ENCODE measurements around the gene ATP12A. TPM values are rescaled to one million over a fixed set of nuclear protein-coding genes. Genes with fewer than 3 reads are reported as not detected.

The ATP12A gene
- total RNA-seq, 6 experiments from 2014 or later: not detected

GRCh38 chr13:24718192-24718965 is 38.2 kb downstream of the ATP12A start:
- TF ChIP-seq CTCF (IDR thresholded peaks at IDR 0.05): no peak
- Mint-ChIP-seq H3K27me3 (ENCODE audit: insufficient read depth) (peaks cover 32% of the 10 kb centered on the region), H3K27ac (no peak overlapping the region), H3K9me3 (no peaks in the 10 kb centered on the region), H3K36me3 (ENCODE audit: low read depth) (no peaks in the 10 kb centered on the region), H3K4me1 (ENCODE audit: low read depth) (no peaks in the 10 kb centered on the region), H3K4me3 (no peak overlapping the region)
- no peak for DNase-seq

GRCh38 chr13:24719139-24719538 is 38.9 kb downstream of the ATP12A start:
- Mint-ChIP-seq H3K27ac (no peak overlapping the region), H3K27me3 (ENCODE audit: insufficient read depth) (peaks cover 39% of the 10 kb centered on the region)

DNA sequence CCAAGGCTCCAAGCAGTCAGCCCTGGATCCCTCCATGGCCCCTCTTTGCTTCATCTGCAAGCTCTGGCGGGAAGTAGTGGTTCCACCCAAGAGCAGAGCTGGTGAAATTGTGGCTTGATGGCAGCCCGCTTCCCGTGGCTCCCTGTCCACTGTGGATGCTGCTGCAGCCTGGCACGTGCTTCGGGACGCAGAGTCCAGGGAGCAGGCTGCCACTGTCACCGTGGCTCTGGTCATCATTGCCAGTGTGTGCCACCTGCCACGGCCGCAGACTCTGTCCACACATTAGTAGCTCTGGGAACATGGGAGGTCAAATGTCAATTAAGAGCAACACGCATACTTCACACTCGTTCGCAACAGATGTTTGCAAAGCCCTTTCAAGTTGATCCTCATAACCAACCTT is 43.0 kb downstream of the ATP12A start:
- no peak for TF ChIP-seq CTCF (IDR thresholded peaks at IDR 0.05)
- Mint-ChIP-seq H3K27ac (no peak overlapping the region), H3K36me3 (ENCODE audit: low read depth) (no peaks in the 10 kb centered on the region), H3K4me1 (ENCODE audit: low read depth) (no peaks in the 10 kb centered on the region), H3K9me3 (no peaks in the 10 kb centered on the region), H3K27me3 (ENCODE audit: insufficient read depth) (peaks cover 32% of the 10 kb centered on the region), H3K4me3 (no peak overlapping the region)
- DNase-seq: no peak

More at GRCh38 chr13:24719139-24719538, 38.9 kb downstream of the ATP12A start:
- Mint-ChIP-seq H3K4me1 (ENCODE audit: low read depth) (no peaks in the 10 kb centered on the region), H3K36me3 (ENCODE audit: low read depth) (no peaks in the 10 kb centered on the region), H3K4me3 (no peak overlapping the region), H3K9me3 (no peaks in the 10 kb centered on the region)
- no peak for DNase-seq
- TF ChIP-seq CTCF (IDR thresholded peaks at IDR 0.05): no peak

- Mint-ChIP-seq H3K4me3 (no peak overlapping the region), H3K4me1 (ENCODE audit: low read depth) (no peaks in the 10 kb centered on the region), H3K27me3 (ENCODE audit: insufficient read depth) (peaks cover 29% of the 10 kb centered on the region), H3K27ac (no peak overlapping the region), H3K36me3 (ENCODE audit: low read depth) (no peaks in the 10 kb centered on the region), H3K9me3 (no peaks in the 10 kb centered on the region)
- TF ChIP-seq CTCF (IDR thresholded peaks at IDR 0.05): no peak
- no peak for DNase-seq
Measured at GRCh38 chr13:24724714-24725113, 44.5 kb downstream of the ATP12A start.

DNA sequence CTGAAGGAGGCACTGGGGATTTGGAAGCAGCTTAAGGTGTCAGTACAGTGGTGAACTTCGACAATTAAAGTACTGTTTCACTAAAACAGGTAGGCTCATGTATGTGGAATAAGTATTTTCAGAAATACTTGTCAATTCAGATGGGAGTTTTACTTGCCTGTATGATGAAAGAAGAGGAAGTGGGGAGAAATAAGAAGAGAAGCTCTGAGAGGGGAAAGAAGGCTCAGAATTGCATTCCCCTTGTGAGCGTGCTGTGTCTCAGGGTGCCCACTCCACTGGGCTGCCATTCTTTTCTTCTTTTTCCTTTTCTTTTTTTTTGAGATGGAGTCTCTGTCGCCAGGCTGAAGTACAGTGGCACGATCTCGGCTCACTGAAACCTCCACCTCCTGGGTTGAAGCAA is 45.2 kb downstream of the ATP12A start:
- H3K27me3 Mint-ChIP-seq (ENCODE audit: insufficient read depth): peaks cover 24% of the 10 kb centered on the region
- no peak for TF ChIP-seq CTCF (IDR thresholded peaks at IDR 0.05)
- no peaks in the 10 kb centered on the region for H3K4me1 Mint-ChIP-seq (ENCODE audit: low read depth)
- no peak for DNase-seq
- no peak overlapping the region for H3K27ac Mint-ChIP-seq
- no peak overlapping the region for H3K4me3 Mint-ChIP-seq
- no peaks in the 10 kb centered on the region for H3K9me3 Mint-ChIP-seq
- H3K36me3 Mint-ChIP-seq (ENCODE audit: low read depth): no peaks in the 10 kb centered on the region
